ENCODE results near the gene STOML3. TPM values are rescaled to one million over a fixed set of nuclear protein-coding genes. Genes with fewer than 3 reads are reported as not detected.
A peak's percentile ranks its signal among the peaks of the same experiment; 100 is the strongest.

STOML3 gene
- not detected in 2 replicates for total RNA-seq

GRCh38 chr13:38990693-38991092, at the start of gene STOML3:
STOML3 (minus strand) TSS chr13:38990831; CDS start chr13:38990721, 110 bp downstream.
- Mint-ChIP-seq H3K27ac (no peak within 1 kb of the TSS), H3K4me3 (no peak within 1 kb of the TSS), H3K27me3 (no peaks in the 10 kb centered on the region), H3K36me3 (ENCODE audit: low read depth) (no peaks in the 10 kb centered on the region), H3K4me1 (no peaks in the 10 kb centered on the region), H3K9me3 (no peaks in the 10 kb centered on the region)
- DNase-seq (no peak), ATAC-seq (ENCODE audit: low read depth) (no peak)
- intact Hi-C loops (cut with micrococcal nuclease) = no loop called here
- CTCF ChIA-PET = no interaction called here
- POLR2A ChIA-PET = no interaction called here
- no peak for TF ChIP-seq CTCF (IDR thresholded peaks at IDR 0.05)

GRCh38 chr13:39040206-39040605, 49.6 kb upstream of the STOML3 start:
- Mint-ChIP-seq H3K4me3 (no peak overlapping the region), H3K36me3 (ENCODE audit: low read depth) (peaks cover 35% of the 10 kb centered on the region), H3K4me1 (peaks cover 32% of the 10 kb centered on the region), H3K27me3 (no peaks in the 10 kb centered on the region), H3K9me3 (no peaks in the 10 kb centered on the region), H3K27ac (no peak overlapping the region)
- no peak for TF ChIP-seq CTCF (IDR thresholded peaks at IDR 0.05)
- CTCF ChIA-PET = no interaction called here
- ATAC-seq (ENCODE audit: low read depth) = no peak
- POLR2A ChIA-PET = no interaction called here
- no peak for DNase-seq
- intact Hi-C loops (cut with micrococcal nuclease) = no loop called here

- TF ChIP-seq CTCF (IDR thresholded peaks at IDR 0.05) = no peak
- H3K4me1 Mint-ChIP-seq = peaks cover 43% of the 10 kb centered on the region
- H3K36me3 Mint-ChIP-seq (ENCODE audit: low read depth) = peaks cover 24% of the 10 kb centered on the region
- H3K9me3 Mint-ChIP-seq = no peaks in the 10 kb centered on the region
- ChIA-PET POLR2A (interaction anchor here (1.1 kb wide), 1 partner anchor 9 kb away, joined by 5 read pairs; no protein-coding TSS in a partner anchor), CTCF (interaction anchor here (3.0 kb wide), 1 partner anchor 573 kb away, joined by 7 read pairs; no protein-coding TSS in a partner anchor)
- DNase-seq (no peak), ATAC-seq (ENCODE audit: low read depth) (no peak)
- peak overlapping the region; percentile 87 for H3K4me3 Mint-ChIP-seq
- H3K27me3 Mint-ChIP-seq = no peaks in the 10 kb centered on the region
- intact Hi-C loops (cut with micrococcal nuclease) = loop anchor here (5.0 kb wide), 1 partner anchor 1623 kb away; no protein-coding TSS in a partner anchor
- peak overlapping the region; percentile 99 for H3K27ac Mint-ChIP-seq
Observed at GRCh38 chr13:39039041-39039440, 48.4 kb upstream of the STOML3 start.

GRCh38 chr13:39038569-39039030, 48.0 kb upstream of the STOML3 start:
- Mint-ChIP-seq H3K27ac (peak overlapping the region; percentile 99), H3K4me3 (peak overlapping the region; percentile 87), H3K36me3 (ENCODE audit: low read depth) (peaks cover 24% of the 10 kb centered on the region), H3K4me1 (peaks cover 47% of the 10 kb centered on the region), H3K9me3 (no peaks in the 10 kb centered on the region), H3K27me3 (no peaks in the 10 kb centered on the region)
- ATAC-seq (ENCODE audit: low read depth) (peak; percentile 43), DNase-seq (no peak)
- intact Hi-C loops (cut with micrococcal nuclease) = loop anchor here (1.0 to 5.0 kb wide), 5 partner anchors 617 to 1979 kb away; partner anchors contain the start of genes COG6, MRPS31, SUPT20H and UFM1
- ChIA-PET POLR2A (interaction anchor here (0.9 to 1.9 kb wide), 5 partner anchors 9 to 689 kb away, joined by 3 to 11 read pairs (median 5); partner anchors contain the start of gene UFM1), CTCF (interaction anchor here (3.0 kb wide), 1 partner anchor 574 kb away, joined by 7 read pairs; no protein-coding TSS in a partner anchor)
- no peak for TF ChIP-seq CTCF (IDR thresholded peaks at IDR 0.05)

- Mint-ChIP-seq H3K36me3 (ENCODE audit: low read depth) (peaks cover 25% of the 10 kb centered on the region), H3K4me3 (peak within 1 kb of the TSS; percentile 87), H3K4me1 (peaks cover 47% of the 10 kb centered on the region), H3K27ac (peak within 1 kb of the TSS; percentile 99), H3K27me3 (no peaks in the 10 kb centered on the region), H3K9me3 (no peaks in the 10 kb centered on the region)
- DNase-seq (peak; percentile 73), ATAC-seq (ENCODE audit: low read depth) (peak; percentile 78)
- ChIA-PET POLR2A (interaction anchor here (0.6 to 1.9 kb wide), 7 partner anchors 8 to 1979 kb away, joined by 3 to 11 read pairs (median 5); partner anchors contain the start of genes SUPT20H and UFM1), CTCF (interaction anchor here (3.0 kb wide), 1 partner anchor 574 kb away, joined by 7 read pairs; no protein-coding TSS in a partner anchor)
- no peak for TF ChIP-seq CTCF (IDR thresholded peaks at IDR 0.05)
- intact Hi-C loops (cut with micrococcal nuclease) = loop anchor here (1.0 to 5.0 kb wide), 5 partner anchors 617 to 1979 kb away; partner anchors contain the start of genes COG6, MRPS31, SUPT20H and UFM1
Observed at GRCh38 chr13:39037880-39038568, 47.4 kb upstream of the STOML3 start, which contains the start of the genes NHLRC3 and PROSER1. NHLRC3 (plus strand) TSS chr13:39038456; CDS start chr13:39038640, 184 bp downstream. PROSER1 (minus strand) TSS chr13:39038089; CDS start chr13:39037242, 847 bp downstream.

Measured in activated B cell treated with CpG ODN at 0.5 μM for 24 hours (primary cell).